NCI-H2227 (cell line): ENCODE data around the gene NRXN3.

ENCODE experiments used
- DNase-seq: peaks from one replicate; lab custom pipeline; 2025; ENCODE audit not compliant: unreplicated experiment; lab: John Stamatoyannopoulos, UW

Gene NRXN3

DNA sequence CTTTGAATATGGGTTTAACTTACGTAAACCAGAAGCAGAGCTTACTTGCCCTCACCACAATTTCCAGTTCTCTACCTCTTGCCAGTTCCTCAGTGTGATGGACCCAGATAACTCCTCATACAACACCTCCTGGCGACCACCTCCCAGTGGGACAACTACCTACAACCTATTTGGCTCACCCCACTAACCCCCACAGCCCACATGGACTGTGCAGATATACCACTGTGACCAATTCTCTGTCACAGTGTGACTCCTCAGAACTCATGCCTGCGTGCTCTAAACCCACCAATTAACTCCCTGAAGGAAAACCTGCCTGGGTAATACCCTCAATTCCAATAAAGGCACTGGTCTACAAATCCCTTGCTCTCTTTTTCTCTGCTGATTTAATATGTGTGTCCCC, 1729.4 kb downstream of the NRXN3 start:
- DNase-seq: no peak

- DNase-seq: no peak
Observed at GRCh38 chr14:79904497-79904896, 1734.3 kb downstream of the NRXN3 start.

- DNase-seq: no peak
Observed at GRCh38 chr14:79906994-79907393, 1736.8 kb downstream of the NRXN3 start.

GRCh38 chr14:79910086-79910485, 1739.9 kb downstream of the NRXN3 start:
- no peak for DNase-seq

DNA sequence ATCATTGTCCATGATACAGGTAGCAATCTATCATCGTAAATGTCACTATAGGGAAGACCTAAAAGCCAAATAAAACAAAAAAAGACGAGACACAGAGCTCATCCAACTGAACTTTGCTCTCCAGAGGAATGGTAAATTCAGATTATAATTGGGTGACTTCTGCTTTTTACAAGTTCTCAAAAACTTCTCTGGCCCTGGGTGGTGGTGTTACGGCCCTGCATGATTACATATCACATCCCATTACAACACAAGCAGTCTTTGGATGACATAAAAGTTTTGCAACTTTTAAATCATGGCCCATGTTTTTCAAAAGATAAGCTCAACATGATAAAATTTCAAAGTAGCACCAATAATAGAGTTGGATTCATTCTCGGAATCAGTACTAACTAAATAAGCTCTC, 1741.6 kb downstream of the NRXN3 start:
- DNase-seq: no peak

GRCh38 chr14:79914595-79914994, 1744.4 kb downstream of the NRXN3 start:
- no peak for DNase-seq

DNA sequence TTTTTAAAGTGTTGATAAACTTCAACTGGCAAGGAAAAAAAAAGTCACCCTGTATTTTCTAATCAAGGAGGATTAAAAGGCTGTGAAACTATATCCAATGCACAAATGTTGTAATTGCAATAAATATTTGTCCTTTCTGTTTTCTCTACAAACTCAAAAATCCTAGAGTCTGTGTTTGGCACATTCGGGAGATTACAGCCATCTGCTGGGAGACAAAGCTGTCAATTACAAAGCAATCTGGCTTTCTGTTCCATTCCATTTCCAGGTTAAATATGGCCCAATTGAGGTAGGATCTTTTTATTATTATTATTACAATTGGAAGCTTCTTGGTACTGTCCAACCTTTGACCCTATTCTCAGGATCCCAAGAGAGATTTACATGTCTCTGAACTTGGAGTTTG, 1745.2 kb downstream of the NRXN3 start:
- no peak for DNase-seq

DNA sequence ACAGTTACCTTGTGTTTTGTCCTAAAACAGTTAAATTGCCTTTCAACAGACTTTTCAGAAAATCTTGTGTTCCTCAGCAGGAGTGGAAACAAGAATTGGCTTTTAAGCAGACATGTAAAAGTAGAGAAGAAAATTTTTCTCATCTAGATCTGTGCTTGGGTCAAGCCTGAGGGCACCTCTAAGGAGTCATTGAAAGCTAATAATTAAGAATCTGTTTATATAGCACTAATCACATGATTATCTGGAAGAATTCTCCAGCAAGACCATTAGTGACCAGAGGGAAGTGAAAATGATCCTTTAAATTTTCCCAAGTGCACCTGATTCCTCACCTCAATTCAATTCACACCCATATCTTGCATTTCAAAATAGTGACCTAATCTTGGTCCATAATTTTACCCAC, 1746.1 kb downstream of the NRXN3 start:
- no peak for DNase-seq

DNA sequence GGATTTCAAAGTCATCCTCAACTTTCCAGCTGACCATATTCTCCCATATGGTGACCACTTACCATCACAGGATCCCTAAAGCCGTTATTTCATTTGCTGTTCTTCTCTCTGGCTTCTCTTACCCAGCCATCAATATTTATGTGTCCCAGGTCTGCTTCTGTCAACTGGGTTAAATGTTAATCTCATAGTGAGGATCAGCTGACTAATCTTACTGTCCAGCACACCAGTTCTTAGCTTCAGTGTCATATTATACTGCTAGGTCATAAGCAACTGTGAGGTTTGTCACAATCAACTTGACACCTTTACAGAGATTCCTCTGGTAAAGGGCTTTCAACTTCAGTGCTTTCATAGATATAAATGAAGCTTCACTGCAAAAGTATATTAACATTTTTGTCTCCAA, 1746.7 kb downstream of the NRXN3 start:
- no peak for DNase-seq
